ENCODE data around the gene SLC9B1.

- TF ChIP-seq CTCF (optimal IDR thresholded peaks at IDR 0.05 in 1 of 3, IDR thresholded peaks at IDR 0.05 in 1 of 3, conservative IDR thresholded peaks at IDR 0.05 in 1 of 3; ENCODE audit: extremely low read depth in 1 of 3, insufficient read depth in 2 of 3, low read length in 3 of 3) (no peak), EZH2 (IDR thresholded peaks at IDR 0.05; ENCODE audit: low read length) (no peak)
Measured at GRCh38 chr4:102869569-102870197, 149.8 kb downstream of the SLC9B1 start.
